Peyer's patch (tissue), 4 donors: ENCODE results near the gene SLC12A8. TPM values are rescaled to one million over a fixed set of nuclear protein-coding genes. Genes with fewer than 3 reads are reported as not detected.

Experiments used
- DNase-seq, 3 donors: peaks; one replicate each; pipeline ENCODE4 v3.0.0-alpha.2; 2017 to 2019
- H3K27ac ChIP-seq, 4 donors: fragments of 200-600 bp; sonication (generic); one replicate each; pipeline ENCODE4 v1.5.1; 2016 to 2019
- H3K27me3 ChIP-seq, 2 donors: fragments of 200-600 bp; sonication (generic); one replicate each; pipeline ENCODE4 v1.5.1; 2019
- H3K36me3 ChIP-seq, 3 donors: fragments of 200-600 bp; sonication (generic); one replicate each; pipeline ENCODE4 v1.5.1; 2016 to 2019
- H3K4me1 ChIP-seq, 4 donors: fragments of 200-600 bp; sonication (generic); one replicate each; pipeline ENCODE4 v1.5.1; 2016 to 2019
- H3K4me3 ChIP-seq, 4 donors: fragments of 200-600 bp; sonication (generic); 1 replicate in 3 of 4; 2 replicates in 1 of 4; pipeline ENCODE4 v1.5.1; 2016 to 2019; ENCODE audit warnings: mild to moderate bottlenecking in 1 of 4
- H3K9me3 ChIP-seq, 4 donors: fragments of 200-600 bp; sonication (generic); one replicate each; pipeline ENCODE4 v1.5.1; 2016 to 2019; ENCODE audit warnings: mild to moderate bottlenecking in 1 of 4
- POLR2A ChIP-seq, 2 donors: fragments of 450-650 bp; IDR thresholded peaks; one replicate each; pipeline ENCODE4 v1.5.1; 2017; ENCODE audit warnings: antibody characterized with exemption in 2 of 2, mild to moderate bottlenecking in 2 of 2, moderate library complexity in 2 of 2
- total RNA-seq, 4 donors: library from RNA; depleted of rRNA; stranded (reverse); fragments of >200 nt; gene quantifications; one replicate each; pipeline ENCODE4 v1.1.0, GENCODE V29; 2016
- TF ChIP-seq, protein P1 (sequence below), 6 experiments: fragments of 450-650 bp in 4 of 6; fragments of 200-600 bp in 2 of 6; sonication (generic) in 1 of 6; IDR thresholded peaks; one replicate each; pipeline ENCODE4 v1.5.1; 2017 to 2019; ENCODE audit warnings: antibody characterized with exemption in 6 of 6, mild to moderate bottlenecking in 3 of 6, moderate library complexity in 1 of 6

SLC12A8 gene
- total RNA-seq, 4 donors from 2014 or later: 24.2 to 31.4 (median 26.3) TPM

DNA sequence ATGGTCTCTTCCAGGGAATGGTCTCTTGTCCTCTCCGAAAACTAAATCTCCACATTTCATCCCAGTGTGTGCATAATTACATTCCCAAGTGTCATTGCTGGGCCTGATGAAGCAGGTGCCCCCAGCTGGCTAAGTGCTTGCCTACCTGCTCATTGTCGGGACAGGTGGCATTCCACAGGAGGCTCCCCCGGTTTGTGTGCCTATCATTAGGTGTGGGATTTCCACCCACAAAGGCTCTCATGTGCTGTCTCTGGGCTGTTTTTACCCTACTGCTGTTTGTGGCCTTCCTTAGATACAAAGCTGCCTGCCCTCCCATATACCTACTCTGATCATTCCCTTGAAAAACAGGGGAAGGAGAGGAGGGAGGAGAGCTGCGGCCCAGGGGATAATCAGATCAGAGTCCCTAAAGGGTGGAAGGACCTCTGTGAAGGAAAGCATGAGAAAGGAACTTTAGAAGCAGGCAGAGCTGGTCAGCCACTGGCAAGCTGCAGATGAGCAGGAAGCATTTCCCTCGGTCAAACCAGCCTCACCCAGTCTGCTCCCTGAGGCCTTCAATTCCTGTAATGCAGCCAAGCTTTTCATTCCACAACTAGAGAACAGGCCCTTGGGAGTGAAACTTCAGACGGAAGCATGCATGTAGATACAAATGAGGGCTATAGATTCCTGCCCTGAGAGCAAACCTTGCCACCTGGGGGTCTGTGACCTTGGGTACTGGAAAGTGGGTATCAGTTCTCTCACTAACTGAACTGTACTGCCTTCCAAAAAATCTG, 96.1 kb downstream of the SLC12A8 start:
- H3K9me3 ChIP-seq: no peaks in the 10 kb centered on the region
- no peak for DNase-seq
- H3K4me3 ChIP-seq: no peak overlapping the region
- H3K4me1 ChIP-seq: peaks cover 0 to 15% (median 4%) of the 10 kb centered on the region in 4 donors
- H3K27me3 ChIP-seq: no peaks in the 10 kb centered on the region
- TF ChIP-seq, protein P1, sequence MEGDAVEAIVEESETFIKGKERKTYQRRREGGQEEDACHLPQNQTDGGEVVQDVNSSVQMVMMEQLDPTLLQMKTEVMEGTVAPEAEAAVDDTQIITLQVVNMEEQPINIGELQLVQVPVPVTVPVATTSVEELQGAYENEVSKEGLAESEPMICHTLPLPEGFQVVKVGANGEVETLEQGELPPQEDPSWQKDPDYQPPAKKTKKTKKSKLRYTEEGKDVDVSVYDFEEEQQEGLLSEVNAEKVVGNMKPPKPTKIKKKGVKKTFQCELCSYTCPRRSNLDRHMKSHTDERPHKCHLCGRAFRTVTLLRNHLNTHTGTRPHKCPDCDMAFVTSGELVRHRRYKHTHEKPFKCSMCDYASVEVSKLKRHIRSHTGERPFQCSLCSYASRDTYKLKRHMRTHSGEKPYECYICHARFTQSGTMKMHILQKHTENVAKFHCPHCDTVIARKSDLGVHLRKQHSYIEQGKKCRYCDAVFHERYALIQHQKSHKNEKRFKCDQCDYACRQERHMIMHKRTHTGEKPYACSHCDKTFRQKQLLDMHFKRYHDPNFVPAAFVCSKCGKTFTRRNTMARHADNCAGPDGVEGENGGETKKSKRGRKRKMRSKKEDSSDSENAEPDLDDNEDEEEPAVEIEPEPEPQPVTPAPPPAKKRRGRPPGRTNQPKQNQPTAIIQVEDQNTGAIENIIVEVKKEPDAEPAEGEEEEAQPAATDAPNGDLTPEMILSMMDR (IDR thresholded peaks at IDR 0.05): no peak
- TF ChIP-seq POLR2A (IDR thresholded peaks at IDR 0.05): no peak
- H3K36me3 ChIP-seq: no peaks in the 10 kb centered on the region
- H3K27ac ChIP-seq: peak overlapping the region in 2 of 4 donors; percentile 1 to 31

- Histone ChIP-seq H3K36me3 (no peaks in the 10 kb centered on the region), H3K27me3 (no peaks in the 10 kb centered on the region), H3K27ac (no peak overlapping the region), H3K4me1 (peaks cover 0 to 7% (median 3%) of the 10 kb centered on the region in 4 donors), H3K4me3 (no peak overlapping the region), H3K9me3 (no peaks in the 10 kb centered on the region)
- no peak for DNase-seq
- TF ChIP-seq, protein P1 (IDR thresholded peaks at IDR 0.05): no peak
- no peak for TF ChIP-seq POLR2A (IDR thresholded peaks at IDR 0.05)
These were observed 96.9 kb downstream of the SLC12A8 start for GRCh38 chr3:125115640-125116039.

DNA sequence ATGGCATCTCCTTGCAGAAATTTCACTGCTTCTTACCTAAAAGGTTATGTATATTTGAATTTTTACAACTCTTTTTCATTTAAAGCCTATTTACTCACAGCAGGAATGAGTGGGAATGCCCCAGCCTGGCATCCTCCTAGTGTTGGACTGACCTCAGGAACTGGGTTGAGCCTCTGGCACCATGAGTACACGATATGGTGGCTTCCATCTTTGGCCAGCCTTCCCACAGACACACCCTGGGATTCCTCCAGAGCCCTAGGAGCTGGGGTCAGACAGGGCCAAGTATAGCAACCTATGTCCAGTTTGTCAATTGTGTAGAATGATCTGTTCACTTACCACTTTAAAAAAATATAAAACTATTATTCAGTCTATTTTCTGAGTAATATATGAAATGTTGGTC, 99.6 kb downstream of the SLC12A8 start:
- no peaks in the 10 kb centered on the region for H3K9me3 ChIP-seq
- H3K4me1 ChIP-seq: no peaks in the 10 kb centered on the region
- TF ChIP-seq, protein P1 (IDR thresholded peaks at IDR 0.05): no peak
- TF ChIP-seq POLR2A (IDR thresholded peaks at IDR 0.05): no peak
- no peak overlapping the region for H3K4me3 ChIP-seq
- DNase-seq: no peak
- H3K27me3 ChIP-seq: no peaks in the 10 kb centered on the region
- no peak overlapping the region for H3K27ac ChIP-seq
- no peaks in the 10 kb centered on the region for H3K36me3 ChIP-seq

- Histone ChIP-seq H3K36me3 (no peaks in the 10 kb centered on the region), H3K4me1 (no peaks in the 10 kb centered on the region), H3K27me3 (no peaks in the 10 kb centered on the region), H3K27ac (no peak overlapping the region), H3K4me3 (no peak overlapping the region), H3K9me3 (no peaks in the 10 kb centered on the region)
- TF ChIP-seq, protein P1 (IDR thresholded peaks at IDR 0.05): no peak
- TF ChIP-seq POLR2A (IDR thresholded peaks at IDR 0.05): no peak
- no peak for DNase-seq
These were observed 101.6 kb downstream of the SLC12A8 start for GRCh38 chr3:125110876-125111480.

GRCh38 chr3:125110016-125110875, 102.3 kb downstream of the SLC12A8 start:
- peak overlapping the region in 1 of 4 donors; percentile 19 for H3K27ac ChIP-seq
- no peaks in the 10 kb centered on the region for H3K36me3 ChIP-seq
- no peak overlapping the region for H3K4me3 ChIP-seq
- no peaks in the 10 kb centered on the region for H3K9me3 ChIP-seq
- no peak for DNase-seq
- no peak for TF ChIP-seq POLR2A (IDR thresholded peaks at IDR 0.05)
- TF ChIP-seq, protein P1 (IDR thresholded peaks at IDR 0.05): no peak
- no peaks in the 10 kb centered on the region for H3K4me1 ChIP-seq
- H3K27me3 ChIP-seq: no peaks in the 10 kb centered on the region
